Tibial nerve (tissue), 4 donors: ENCODE data around the gene LINGO4. TPM values are rescaled to one million over a fixed set of nuclear protein-coding genes. Genes with fewer than 3 reads are reported as not detected.

ENCODE experiments used
- DNase-seq, 2 donors: peaks; one replicate each; pipeline ENCODE4 v3.0.0-alpha.2; 2019; ENCODE audit warnings: low spot score in 2 of 2
- H3K27ac ChIP-seq, 4 donors: fragments of 200-600 bp; sonication (generic) in 3 of 4; one replicate each; pipeline ENCODE4 v1.5.1; 2017 to 2019; ENCODE audit warnings: mild to moderate bottlenecking in 1 of 4
- H3K27me3 ChIP-seq, 2 donors: fragments of 200-600 bp; sonication (generic) in 1 of 2; one replicate each; pipeline versions ENCODE4 v1.5.1 to v1.6.0; 2017 to 2019
- H3K36me3 ChIP-seq, 3 donors: fragments of 200-600 bp; sonication (generic); one replicate each; pipeline ENCODE4 v1.5.1; 2018 to 2019
- H3K4me1 ChIP-seq, 4 donors: fragments of 200-600 bp; sonication (generic) in 3 of 4; one replicate each; pipeline ENCODE4 v1.5.1; 2017 to 2019
- H3K4me3 ChIP-seq, 4 donors: fragments of 200-600 bp; sonication (generic) in 3 of 4; one replicate each; pipeline ENCODE4 v1.5.1; 2017 to 2019; ENCODE audit warnings: mild to moderate bottlenecking in 1 of 4, moderate library complexity in 1 of 4
- H3K9me3 ChIP-seq, 4 donors: fragments of 200-600 bp; sonication (generic) in 3 of 4; one replicate each; pipeline ENCODE4 v1.5.1; 2017 to 2019
- EP300 ChIP-seq, 2 donors: sonication (generic); formaldehyde crosslinking; IDR thresholded peaks; one replicate each; pipeline ENCODE4 v1.6.1; 2017; ENCODE audit warnings: antibody characterized with exemption in 2 of 2, mild to moderate bottlenecking in 1 of 2
- POLR2A ChIP-seq, 2 donors: fragments of 450-650 bp; IDR thresholded peaks; one replicate each; pipeline ENCODE4 v1.6.1; 2017; ENCODE audit warnings: antibody characterized with exemption in 2 of 2, mild to moderate bottlenecking in 2 of 2, moderate library complexity in 2 of 2
- WGBS, 2 donors: methylation state at CpG; one replicate each; pipeline ENCODE4 v1.1.5; 2018; 5-methylcytosine and 5-hydroxymethylcytosine counted together
- total RNA-seq, 4 donors: library from RNA; depleted of rRNA; stranded (reverse); fragments of >200 nt; gene quantifications; one replicate each; pipeline ENCODE4 v1.1.0, GENCODE V29; 2016
- TF ChIP-seq, protein P1 (sequence below), 5 experiments: fragments of 200-600 bp in 3 of 5; fragments of 450-650 bp in 2 of 5; sonication (generic) in 3 of 5; IDR thresholded peaks; one replicate each; pipeline ENCODE4 v1.5.1; 2016 to 2019; ENCODE audit warnings: antibody characterized with exemption in 5 of 5, mild to moderate bottlenecking in 3 of 5, moderate library complexity in 2 of 5

LINGO4 gene
- total RNA-seq, 4 donors from 2014 or later = not detected

GRCh38 chr1:151790940-151791651, 14.1 kb downstream of the LINGO4 start:
- TF ChIP-seq, protein P1, sequence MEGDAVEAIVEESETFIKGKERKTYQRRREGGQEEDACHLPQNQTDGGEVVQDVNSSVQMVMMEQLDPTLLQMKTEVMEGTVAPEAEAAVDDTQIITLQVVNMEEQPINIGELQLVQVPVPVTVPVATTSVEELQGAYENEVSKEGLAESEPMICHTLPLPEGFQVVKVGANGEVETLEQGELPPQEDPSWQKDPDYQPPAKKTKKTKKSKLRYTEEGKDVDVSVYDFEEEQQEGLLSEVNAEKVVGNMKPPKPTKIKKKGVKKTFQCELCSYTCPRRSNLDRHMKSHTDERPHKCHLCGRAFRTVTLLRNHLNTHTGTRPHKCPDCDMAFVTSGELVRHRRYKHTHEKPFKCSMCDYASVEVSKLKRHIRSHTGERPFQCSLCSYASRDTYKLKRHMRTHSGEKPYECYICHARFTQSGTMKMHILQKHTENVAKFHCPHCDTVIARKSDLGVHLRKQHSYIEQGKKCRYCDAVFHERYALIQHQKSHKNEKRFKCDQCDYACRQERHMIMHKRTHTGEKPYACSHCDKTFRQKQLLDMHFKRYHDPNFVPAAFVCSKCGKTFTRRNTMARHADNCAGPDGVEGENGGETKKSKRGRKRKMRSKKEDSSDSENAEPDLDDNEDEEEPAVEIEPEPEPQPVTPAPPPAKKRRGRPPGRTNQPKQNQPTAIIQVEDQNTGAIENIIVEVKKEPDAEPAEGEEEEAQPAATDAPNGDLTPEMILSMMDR (IDR thresholded peaks at IDR 0.05) = no peak
- WGBS, 2 donors = 0% methylated on average over 46 to 50 of the region's 52 CpGs
- peak overlapping the region; percentile 54 to 69 (median 63) for H3K4me3 ChIP-seq
- DNase-seq = no peak
- H3K4me1 ChIP-seq = peaks cover 0 to 19% (median 0%) of the 10 kb centered on the region in 4 donors
- H3K36me3 ChIP-seq = peaks cover 0 to 6% (median 0%) of the 10 kb centered on the region in 3 donors
- H3K27ac ChIP-seq = peak overlapping the region in 3 of 4 donors; percentile 56 to 67 (median 57)
- no peaks in the 10 kb centered on the region for H3K9me3 ChIP-seq
- no peaks in the 10 kb centered on the region for H3K27me3 ChIP-seq

DNA sequence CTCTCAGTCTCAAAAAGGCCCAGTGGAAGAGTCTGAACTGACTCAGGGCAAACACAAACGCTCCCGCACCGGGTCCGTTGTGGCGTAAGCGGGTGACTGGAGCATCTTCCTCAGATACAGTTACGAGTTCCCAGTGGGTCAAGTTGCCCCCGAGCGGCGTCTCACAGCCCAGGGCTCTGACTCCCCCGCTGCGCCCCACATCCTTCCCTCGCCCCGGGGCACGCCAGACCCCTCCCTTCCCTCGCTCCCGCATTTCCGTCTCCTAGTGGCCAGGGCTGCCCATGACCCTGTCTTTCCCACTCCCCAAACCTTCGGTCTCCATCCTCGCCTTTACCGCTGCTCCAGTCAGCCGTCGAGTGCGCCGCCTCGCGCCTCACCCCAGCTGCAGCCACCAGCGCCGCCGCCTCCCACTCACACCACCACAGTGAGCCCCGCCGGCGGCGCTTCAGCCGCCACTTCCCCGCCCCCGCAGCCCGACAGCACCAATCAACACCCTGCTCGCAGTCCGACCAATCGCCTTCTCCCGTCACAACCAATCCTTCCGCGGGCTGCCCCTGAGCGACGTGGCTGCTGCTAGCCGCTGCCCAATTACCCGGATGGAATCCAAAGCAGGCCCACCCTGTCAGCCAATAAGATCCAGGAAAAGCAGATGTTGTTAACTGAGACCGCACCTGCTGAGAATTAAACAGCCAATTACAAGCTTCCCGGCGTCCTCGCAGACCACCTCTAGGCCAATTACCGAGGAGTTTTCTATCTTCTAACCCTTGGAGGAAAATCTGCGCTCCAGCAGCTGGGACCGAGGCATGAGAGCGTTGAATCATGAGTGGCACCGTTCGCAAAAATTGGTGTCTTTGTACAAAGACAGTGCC, 14.9 kb downstream of the LINGO4 start, which contains the start of gene TDRKH:
TDRKH (minus strand) TSS at position 430 of the 869 bp plus-strand sequence. CDS start 7,478 bp downstream, outside the sequence.
- Histone ChIP-seq H3K4me1 (peaks cover 0 to 19% (median 0%) of the 10 kb centered on the region in 4 donors), H3K9me3 (no peaks in the 10 kb centered on the region), H3K27ac (peak within 1 kb of the TSS in 3 of 4 donors; percentile 56 to 71 (median 57)), H3K4me3 (peak within 1 kb of the TSS; percentile 54 to 69 (median 63)), H3K36me3 (peaks cover 0 to 6% (median 0%) of the 10 kb centered on the region in 3 donors), H3K27me3 (no peaks in the 10 kb centered on the region)
- 1% methylated on average over 58 of the region's 58 CpGs for WGBS, 2 donors
- TF ChIP-seq, protein P1 (IDR thresholded peaks at IDR 0.05) = peak in 4 of 5 experiments; percentile 15 to 76 (median 36)
- TF ChIP-seq POLR2A (IDR thresholded peaks at IDR 0.05) = peak; percentile 10 to 74
- peak; percentile 20 to 74 for TF ChIP-seq EP300 (IDR thresholded peaks at IDR 0.05)
- DNase-seq = peak; percentile 95 to 97

GRCh38 chr1:151787689-151788088, 17.5 kb downstream of the LINGO4 start:
- Histone ChIP-seq H3K27me3 (no peaks in the 10 kb centered on the region), H3K4me1 (peaks cover 0 to 19% (median 0%) of the 10 kb centered on the region in 4 donors), H3K27ac (no peak overlapping the region), H3K36me3 (peaks cover 0 to 2% (median 0%) of the 10 kb centered on the region in 3 donors), H3K4me3 (no peak overlapping the region), H3K9me3 (no peaks in the 10 kb centered on the region)
- DNase-seq = no peak
- WGBS, 2 donors = 89 to 91% methylated on average over 3 of the region's 3 CpGs
- TF ChIP-seq POLR2A (IDR thresholded peaks at IDR 0.05) (no peak), EP300 (IDR thresholded peaks at IDR 0.05) (no peak)
- TF ChIP-seq, protein P1 (IDR thresholded peaks at IDR 0.05) = no peak

GRCh38 chr1:151783796-151784195, 21.4 kb downstream of the LINGO4 start:
- DNase-seq = no peak
- H3K27me3 ChIP-seq = no peaks in the 10 kb centered on the region
- no peak overlapping the region for H3K4me3 ChIP-seq
- no peak overlapping the region for H3K27ac ChIP-seq
- H3K4me1 ChIP-seq = no peaks in the 10 kb centered on the region
- peaks cover 0 to 41% (median 2%) of the 10 kb centered on the region in 3 donors for H3K36me3 ChIP-seq
- no peaks in the 10 kb centered on the region for H3K9me3 ChIP-seq
- WGBS, 2 donors = 46 to 52% methylated on average over 2 of the region's 2 CpGs
- TF ChIP-seq EP300 (IDR thresholded peaks at IDR 0.05) (no peak), POLR2A (IDR thresholded peaks at IDR 0.05) (no peak)
- TF ChIP-seq, protein P1 (IDR thresholded peaks at IDR 0.05) = no peak
